ENCODE measurements around the gene TRAF6. TPM values are rescaled to one million over a fixed set of nuclear protein-coding genes. Genes with fewer than 3 reads are reported as not detected.

Gene TRAF6
- polyA plus RNA-seq, 1 of the 3 experiments (the other 2 are of a cell fraction): 4.3 TPM

DNA sequence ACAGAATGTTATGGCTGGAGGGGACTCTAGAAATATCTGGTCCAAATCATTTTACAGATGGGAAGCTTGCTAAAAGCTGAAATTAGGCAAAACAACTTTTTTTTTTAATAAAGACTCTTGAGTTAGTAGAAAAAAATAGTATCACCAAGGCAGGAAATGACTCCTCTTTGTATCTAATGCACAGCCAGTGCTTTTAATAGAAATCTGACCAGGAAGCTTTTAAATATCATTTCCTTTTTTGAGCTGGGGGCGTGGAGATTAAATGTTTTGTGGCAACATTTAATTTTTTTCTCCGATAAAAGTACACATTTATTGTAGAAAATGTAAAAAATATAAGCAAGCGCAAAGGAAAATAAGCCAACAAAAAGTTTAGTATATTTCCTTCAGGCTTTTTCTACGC lies 22.5 kb downstream of the TRAF6 start:
- no peak overlapping the region for H3K4me3 ChIP-seq (ENCODE audit: low read depth in 2 of 2, low read length in 1 of 2)

More for the DNA sequence above, 22.5 kb downstream of the TRAF6 start:
- Histone ChIP-seq H3K4me2 (no peak overlapping the region), H3K27me3 (ENCODE audit: insufficient read depth) (no peaks in the 10 kb centered on the region), H3K9me2 (no peaks in the 10 kb centered on the region), H3K36me3 (replicated peaks in 1 of 2; ENCODE audit: control insufficient read depth in 1 of 2, insufficient read depth in 2 of 2, low read length in 1 of 2) (peaks cover 62 to 79% of the 10 kb centered on the region in 2 experiments), H2AFZ (ENCODE audit: low read depth) (no peak overlapping the region), H3F3A (replicated peaks; ENCODE audit: insufficient read depth) (peaks cover 4% of the 10 kb centered on the region), H3K9me3 (no peaks in the 10 kb centered on the region), H3K4me1 (ENCODE audit: control insufficient read depth in 1 of 2, insufficient read depth in 2 of 2, low read depth in 1 of 2, low read length in 1 of 2) (peaks cover 12 to 25% of the 10 kb centered on the region in 2 experiments; a peak in 3 of 4 replicates), H3K79me2 (ENCODE audit: insufficient read depth) (peaks cover 18% of the 10 kb centered on the region; the same call in 1 of the 2 replicates), H4K20me1 (ENCODE audit: insufficient read depth) (peaks cover 6% of the 10 kb centered on the region; the same call in 1 of the 2 replicates), H3K9ac (no peak overlapping the region), H3K27ac (ENCODE audit: low read depth in 2 of 2, low read length in 1 of 2) (peak overlapping the region; percentile 23 to 40)
- no peak for DNase-seq
- CTCF ChIA-PET: interaction anchor here (1.7 to 2.6 kb wide), 3 partner anchors 9 to 222 kb away, joined by 6 to 22 read pairs (median 14); no protein-coding TSS in a partner anchor
- no peak; the same call in 1 of the 2 replicates for TF ChIP-seq GABPA (IDR thresholded peaks at IDR 0.05; ENCODE audit: low read depth)
- TF ChIP-seq POLR2AphosphoS5 (IDR thresholded peaks at IDR 0.05; ENCODE audit: low read depth, low read length): no peak
- TF ChIP-seq RCOR1 (IDR thresholded peaks at IDR 0.05; ENCODE audit: low read length): no peak
- TF ChIP-seq FOSL2 (IDR thresholded peaks at IDR 0.05; ENCODE audit: borderline replicate concordance, low read depth): no peak
- no peak for TF ChIP-seq EP300 (IDR thresholded peaks at IDR 0.05; ENCODE audit: borderline replicate concordance in 1 of 2, low read depth in 1 of 2, low read length in 1 of 2)
- no peak for TF ChIP-seq SIN3A (IDR thresholded peaks at IDR 0.05; ENCODE audit: borderline replicate concordance, low read depth, low read length)
- TF ChIP-seq, protein P1, sequence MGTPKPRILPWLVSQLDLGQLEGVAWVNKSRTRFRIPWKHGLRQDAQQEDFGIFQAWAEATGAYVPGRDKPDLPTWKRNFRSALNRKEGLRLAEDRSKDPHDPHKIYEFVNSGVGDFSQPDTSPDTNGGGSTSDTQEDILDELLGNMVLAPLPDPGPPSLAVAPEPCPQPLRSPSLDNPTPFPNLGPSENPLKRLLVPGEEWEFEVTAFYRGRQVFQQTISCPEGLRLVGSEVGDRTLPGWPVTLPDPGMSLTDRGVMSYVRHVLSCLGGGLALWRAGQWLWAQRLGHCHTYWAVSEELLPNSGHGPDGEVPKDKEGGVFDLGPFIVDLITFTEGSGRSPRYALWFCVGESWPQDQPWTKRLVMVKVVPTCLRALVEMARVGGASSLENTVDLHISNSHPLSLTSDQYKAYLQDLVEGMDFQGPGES (IDR thresholded peaks at IDR 0.05; ENCODE audit: low read depth, low read length): no peak
- no peak for TF ChIP-seq MAX (IDR thresholded peaks at IDR 0.05; ENCODE audit: low read depth)
- TF ChIP-seq, protein P2, sequence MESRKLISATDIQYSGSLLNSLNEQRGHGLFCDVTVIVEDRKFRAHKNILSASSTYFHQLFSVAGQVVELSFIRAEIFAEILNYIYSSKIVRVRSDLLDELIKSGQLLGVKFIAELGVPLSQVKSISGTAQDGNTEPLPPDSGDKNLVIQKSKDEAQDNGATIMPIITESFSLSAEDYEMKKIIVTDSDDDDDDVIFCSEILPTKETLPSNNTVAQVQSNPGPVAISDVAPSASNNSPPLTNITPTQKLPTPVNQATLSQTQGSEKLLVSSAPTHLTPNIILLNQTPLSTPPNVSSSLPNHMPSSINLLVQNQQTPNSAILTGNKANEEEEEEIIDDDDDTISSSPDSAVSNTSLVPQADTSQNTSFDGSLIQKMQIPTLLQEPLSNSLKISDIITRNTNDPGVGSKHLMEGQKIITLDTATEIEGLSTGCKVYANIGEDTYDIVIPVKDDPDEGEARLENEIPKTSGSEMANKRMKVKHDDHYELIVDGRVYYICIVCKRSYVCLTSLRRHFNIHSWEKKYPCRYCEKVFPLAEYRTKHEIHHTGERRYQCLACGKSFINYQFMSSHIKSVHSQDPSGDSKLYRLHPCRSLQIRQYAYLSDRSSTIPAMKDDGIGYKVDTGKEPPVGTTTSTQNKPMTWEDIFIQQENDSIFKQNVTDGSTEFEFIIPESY (IDR thresholded peaks at IDR 0.05; ENCODE audit: borderline replicate concordance, low read depth): no peak
- no peak for TF ChIP-seq RXRA (IDR thresholded peaks at IDR 0.05; ENCODE audit: borderline replicate concordance, low read depth)
- TF ChIP-seq RAD21 (IDR thresholded peaks at IDR 0.05; ENCODE audit: low read length): no peak
- no peak for TF ChIP-seq FOXM1 (IDR thresholded peaks at IDR 0.05; ENCODE audit: low read depth)
- TF ChIP-seq EZH2phosphoT487 (IDR thresholded peaks at IDR 0.05; ENCODE audit: borderline replicate concordance, low read depth): no peak
- TF ChIP-seq NRF1 (IDR thresholded peaks at IDR 0.05; ENCODE audit: low read depth, low read length): no peak
- TF ChIP-seq, protein P3, sequence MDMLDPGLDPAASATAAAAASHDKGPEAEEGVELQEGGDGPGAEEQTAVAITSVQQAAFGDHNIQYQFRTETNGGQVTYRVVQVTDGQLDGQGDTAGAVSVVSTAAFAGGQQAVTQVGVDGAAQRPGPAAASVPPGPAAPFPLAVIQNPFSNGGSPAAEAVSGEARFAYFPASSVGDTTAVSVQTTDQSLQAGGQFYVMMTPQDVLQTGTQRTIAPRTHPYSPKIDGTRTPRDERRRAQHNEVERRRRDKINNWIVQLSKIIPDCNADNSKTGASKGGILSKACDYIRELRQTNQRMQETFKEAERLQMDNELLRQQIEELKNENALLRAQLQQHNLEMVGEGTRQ (IDR thresholded peaks at IDR 0.05; ENCODE audit: borderline replicate concordance, low read depth, low read length): no peak
- no peak for TF ChIP-seq NFIC (IDR thresholded peaks at IDR 0.05; ENCODE audit: borderline replicate concordance)
- POLR2A ChIA-PET: no interaction called here
- 86% methylated on average over 4 of the region's 4 CpGs for WGBS (ENCODE audit: low lambda C conversion rate)

All from SK-N-SH (cell line).